ENCODE measurements around the gene PHLDB1.
A peak's percentile ranks its signal among the peaks of the same experiment; 100 is the strongest.
"Not testable (repeated sequence)": the region's sequence is repeated elsewhere in the genome, so short reads cannot be mapped to it uniquely, and the experiment has no call there.

Gene PHLDB1

GRCh38 chr11:118684187-118684586 is 76.8 kb downstream of the PHLDB1 start:
- TF ChIP-seq FOXP2 (optimal IDR thresholded peaks at IDR 0.05; ENCODE audit: control extremely low read depth, extremely low read length, insufficient read depth), result no peak
- TF ChIP-seq POLR2AphosphoS5 (IDR thresholded peaks at IDR 0.05; ENCODE audit: borderline replicate concordance, low read depth, low read length), result no peak
- TF ChIP-seq EZH2 (IDR thresholded peaks at IDR 0.05), result no peak
- DNase-seq (ENCODE audit: low read depth, low spot score), result no peak
- no peaks in the 10 kb centered on the region for H3K36me3 ChIP-seq (ENCODE audit: insufficient read depth, low read length)

GRCh38 chr11:118687906-118688305 is 80.5 kb downstream of the PHLDB1 start:
- Histone ChIP-seq H3K4me3 (no peak overlapping the region), H3K27ac (no peak overlapping the region), H3K9me3 (ENCODE audit: low read depth, low read length) (no peaks in the 10 kb centered on the region), H3K9ac (ENCODE audit: insufficient read length) (no peak overlapping the region), H3K36me3 (ENCODE audit: insufficient read depth, low read length) (no peaks in the 10 kb centered on the region)
- no peak for DNase-seq (ENCODE audit: low read depth, low spot score)
- TF ChIP-seq POLR2AphosphoS5 (IDR thresholded peaks at IDR 0.05; ENCODE audit: borderline replicate concordance, low read depth, low read length) (no peak), EZH2 (IDR thresholded peaks at IDR 0.05) (no peak), FOXP2 (optimal IDR thresholded peaks at IDR 0.05; ENCODE audit: control extremely low read depth, extremely low read length, insufficient read depth) (no peak)

More at GRCh38 chr11:118684187-118684586, 76.8 kb downstream of the PHLDB1 start:
- H3K9me3 ChIP-seq (ENCODE audit: low read depth, low read length), result no peaks in the 10 kb centered on the region
- H3K4me3 ChIP-seq, result no peak overlapping the region
- H3K9ac ChIP-seq (ENCODE audit: insufficient read length), result no peak overlapping the region
- no peak overlapping the region for H3K27ac ChIP-seq

- not testable (repeated sequence) for H3K4me3 ChIP-seq; DNase-seq (ENCODE audit: low read depth, low spot score); H3K27ac ChIP-seq; H3K36me3 ChIP-seq (ENCODE audit: insufficient read depth, low read length); H3K9me3 ChIP-seq (ENCODE audit: low read depth, low read length); H3K9ac ChIP-seq (ENCODE audit: insufficient read length)
These were observed 80.9 kb downstream of the PHLDB1 start for GRCh38 chr11:118688339-118688738.

- DNase-seq (ENCODE audit: low read depth, low spot score), result no peak
- Histone ChIP-seq H3K36me3 (ENCODE audit: insufficient read depth, low read length) (no peaks in the 10 kb centered on the region), H3K4me3 (no peak overlapping the region), H3K9me3 (ENCODE audit: low read depth, low read length) (no peaks in the 10 kb centered on the region), H3K27ac (no peak overlapping the region), H3K9ac (ENCODE audit: insufficient read length) (no peak overlapping the region)
- TF ChIP-seq POLR2AphosphoS5 (IDR thresholded peaks at IDR 0.05; ENCODE audit: borderline replicate concordance, low read depth, low read length) (no peak), EZH2 (IDR thresholded peaks at IDR 0.05) (no peak), FOXP2 (optimal IDR thresholded peaks at IDR 0.05; ENCODE audit: control extremely low read depth, extremely low read length, insufficient read depth) (no peak)
These were observed 81.6 kb downstream of the PHLDB1 start for GRCh38 chr11:118688851-118689502.

DNA sequence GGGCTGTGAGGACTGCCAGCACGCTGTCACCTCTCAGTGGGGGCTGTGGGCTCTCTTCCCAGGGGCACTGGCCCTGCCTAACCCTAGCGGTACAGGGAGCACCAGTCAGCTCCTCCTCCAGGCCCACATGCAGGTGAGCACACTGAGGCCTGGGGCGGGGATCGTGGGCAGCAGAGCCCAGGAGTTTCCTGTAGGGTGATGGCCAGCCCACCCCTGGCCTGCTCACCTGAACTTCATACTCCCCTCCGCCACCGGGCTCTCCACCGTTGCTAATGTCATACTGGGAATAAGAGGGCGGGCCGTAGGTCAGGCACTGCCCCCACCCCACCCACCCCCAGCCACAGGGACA is 82.1 kb downstream of the PHLDB1 start:
- H3K9me3 ChIP-seq (ENCODE audit: low read depth, low read length), result no peaks in the 10 kb centered on the region
- H3K36me3 ChIP-seq (ENCODE audit: insufficient read depth, low read length), result no peaks in the 10 kb centered on the region
- H3K9ac ChIP-seq (ENCODE audit: insufficient read length), result no peak overlapping the region
- H3K27ac ChIP-seq, result no peak overlapping the region
- TF ChIP-seq EZH2 (IDR thresholded peaks at IDR 0.05) (no peak), FOXP2 (optimal IDR thresholded peaks at IDR 0.05; ENCODE audit: control extremely low read depth, extremely low read length, insufficient read depth) (no peak), POLR2AphosphoS5 (IDR thresholded peaks at IDR 0.05; ENCODE audit: borderline replicate concordance, low read depth, low read length) (no peak)
- H3K4me3 ChIP-seq, result no peak overlapping the region
- no peak for DNase-seq (ENCODE audit: low read depth, low spot score)

DNA sequence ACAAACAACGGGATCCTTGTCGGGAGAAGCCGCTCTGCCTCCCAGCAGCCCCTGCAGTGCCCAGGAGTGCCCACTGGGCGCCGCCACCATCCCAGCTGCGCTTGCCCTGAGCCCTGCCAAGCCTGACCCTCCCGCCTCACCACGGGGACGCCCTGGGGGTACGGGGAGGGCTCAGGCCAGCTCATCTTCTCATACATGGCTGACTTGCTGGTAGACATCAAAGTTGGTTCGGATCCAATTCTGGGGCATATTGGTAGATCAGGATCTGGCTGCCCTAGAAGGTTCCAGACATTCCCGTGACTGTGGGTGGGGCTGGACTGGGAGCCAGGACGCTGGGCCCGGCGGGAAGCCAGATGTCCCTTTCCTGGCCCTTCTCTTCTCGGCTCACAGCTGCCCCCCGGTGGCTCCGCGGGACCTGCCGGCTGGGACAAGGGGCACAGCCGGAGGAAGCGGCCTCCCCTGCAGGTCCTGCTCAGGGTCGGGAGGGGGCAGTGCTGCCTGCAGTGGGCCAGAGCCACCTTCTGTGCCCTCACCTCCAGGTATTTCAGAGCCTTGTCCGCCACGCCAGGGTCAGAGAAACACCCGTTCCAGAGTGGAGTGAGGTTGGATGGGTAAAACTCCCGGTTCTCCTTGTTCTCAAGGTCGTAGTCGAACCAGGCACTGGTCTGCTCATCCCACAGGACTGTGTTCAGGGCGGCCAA is 82.6 kb downstream of the PHLDB1 start:
- Histone ChIP-seq H3K9me3 (ENCODE audit: low read depth, low read length) (no peaks in the 10 kb centered on the region), H3K27ac (no peak overlapping the region), H3K9ac (ENCODE audit: insufficient read length) (no peak overlapping the region), H3K36me3 (ENCODE audit: insufficient read depth, low read length) (no peaks in the 10 kb centered on the region), H3K4me3 (peak overlapping the region; percentile 65)
- no peak for DNase-seq (ENCODE audit: low read depth, low spot score)
- TF ChIP-seq EZH2 (IDR thresholded peaks at IDR 0.05) (no peak), POLR2AphosphoS5 (IDR thresholded peaks at IDR 0.05; ENCODE audit: borderline replicate concordance, low read depth, low read length) (no peak), FOXP2 (optimal IDR thresholded peaks at IDR 0.05; ENCODE audit: control extremely low read depth, extremely low read length, insufficient read depth) (no peak)

GRCh38 chr11:118690553-118691304 is 83.3 kb downstream of the PHLDB1 start:
- TF ChIP-seq POLR2AphosphoS5 (IDR thresholded peaks at IDR 0.05; ENCODE audit: borderline replicate concordance, low read depth, low read length) (no peak), FOXP2 (optimal IDR thresholded peaks at IDR 0.05; ENCODE audit: control extremely low read depth, extremely low read length, insufficient read depth) (no peak), EZH2 (IDR thresholded peaks at IDR 0.05) (no peak)
- no peak overlapping the region for H3K9ac ChIP-seq (ENCODE audit: insufficient read length)
- no peaks in the 10 kb centered on the region for H3K36me3 ChIP-seq (ENCODE audit: insufficient read depth, low read length)
- no peak overlapping the region for H3K4me3 ChIP-seq
- no peak overlapping the region for H3K27ac ChIP-seq
- no peaks in the 10 kb centered on the region for H3K9me3 ChIP-seq (ENCODE audit: low read depth, low read length)
- DNase-seq (ENCODE audit: low read depth, low spot score), result no peak

DNA sequence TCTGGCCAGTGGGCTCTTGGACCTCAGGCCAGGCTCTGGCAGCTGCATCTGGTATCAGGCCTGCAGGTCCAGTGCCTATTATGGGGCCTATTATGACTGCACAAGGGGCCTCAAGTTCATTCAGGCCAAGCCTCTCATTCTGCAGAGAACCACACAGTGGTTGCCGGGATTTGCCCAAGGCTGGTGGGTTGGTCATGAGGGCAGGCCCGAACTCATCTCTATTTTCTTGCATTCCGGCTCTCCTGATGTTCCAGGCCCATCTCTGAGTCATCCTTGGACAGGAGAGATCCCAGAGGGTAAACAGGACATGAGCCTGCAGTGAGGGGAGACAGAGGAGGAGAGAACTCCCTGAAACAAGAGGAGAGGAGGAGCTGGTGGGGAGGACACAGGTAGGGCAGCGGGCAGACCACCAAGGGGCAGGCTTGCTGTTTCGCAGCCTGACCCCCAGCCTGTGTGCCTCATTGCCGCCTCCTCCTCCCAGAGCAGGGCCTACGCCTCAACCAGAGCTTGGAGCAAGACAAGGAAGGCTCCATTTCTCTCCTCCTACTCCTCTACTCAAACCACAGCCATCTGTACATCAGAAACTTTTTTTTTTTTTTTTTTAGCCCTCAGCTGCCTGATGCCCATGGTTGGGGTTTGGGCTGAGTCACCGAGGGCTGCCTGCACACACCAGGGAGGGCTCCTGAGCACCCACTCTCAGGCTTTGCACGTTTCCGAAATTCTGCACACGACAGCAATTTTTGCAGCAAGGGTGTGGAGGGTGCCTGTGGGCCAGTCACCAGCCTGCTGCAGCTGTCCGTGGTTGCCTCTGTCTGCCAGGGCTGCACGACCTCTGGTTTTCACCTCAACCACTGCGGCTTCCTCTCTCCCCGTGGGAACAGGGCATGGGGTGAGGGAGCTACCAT is 84.8 kb downstream of the PHLDB1 start:
- H3K9me3 ChIP-seq (ENCODE audit: low read depth, low read length), result no peaks in the 10 kb centered on the region
- no peak overlapping the region for H3K27ac ChIP-seq
- no peak for DNase-seq (ENCODE audit: low read depth, low spot score)
- no peak overlapping the region for H3K9ac ChIP-seq (ENCODE audit: insufficient read length)
- TF ChIP-seq FOXP2 (optimal IDR thresholded peaks at IDR 0.05; ENCODE audit: control extremely low read depth, extremely low read length, insufficient read depth) (no peak), EZH2 (IDR thresholded peaks at IDR 0.05) (no peak), POLR2AphosphoS5 (IDR thresholded peaks at IDR 0.05; ENCODE audit: borderline replicate concordance, low read depth, low read length) (no peak)
- H3K36me3 ChIP-seq (ENCODE audit: insufficient read depth, low read length), result no peaks in the 10 kb centered on the region
- H3K4me3 ChIP-seq, result no peak overlapping the region
